Measurements from ENCODE around the gene RNASE7.

Gene RNASE7

DNA sequence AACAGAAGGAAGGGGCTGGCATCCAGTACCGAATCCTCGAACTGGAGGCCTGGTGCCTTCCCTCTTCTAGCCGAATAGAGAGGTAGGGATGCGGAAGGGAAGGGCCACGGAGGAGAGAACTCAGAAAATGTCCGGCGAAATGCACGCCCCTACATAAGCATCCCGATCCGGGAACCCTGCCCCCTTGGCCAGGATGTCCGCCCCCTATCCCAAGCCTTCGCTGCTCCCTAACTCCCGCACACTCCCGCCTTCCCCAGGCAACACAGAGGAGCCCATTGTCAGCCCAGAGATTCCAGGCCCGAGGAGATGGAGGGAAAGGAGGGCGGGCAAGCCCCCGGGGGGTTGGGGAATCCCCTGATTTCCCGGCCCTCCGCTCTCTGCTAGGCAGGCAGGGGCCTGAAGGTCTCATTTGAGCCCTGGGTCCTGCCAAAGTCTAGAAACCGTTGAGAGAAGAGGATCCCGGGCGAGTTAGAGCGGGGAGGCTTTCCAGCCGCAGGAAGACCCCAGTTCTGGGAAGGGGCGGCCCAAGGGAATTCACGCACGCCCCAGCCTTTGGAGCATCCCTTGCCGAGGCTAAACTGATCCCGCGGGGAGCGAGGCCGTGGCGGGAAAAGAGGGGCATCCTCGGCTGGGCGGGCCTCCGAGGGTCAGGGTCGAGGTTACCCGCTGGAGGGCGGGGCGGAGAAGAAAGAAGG, 27.4 kb downstream of the RNASE7 start:
- DNase-seq, result no peak

DNA sequence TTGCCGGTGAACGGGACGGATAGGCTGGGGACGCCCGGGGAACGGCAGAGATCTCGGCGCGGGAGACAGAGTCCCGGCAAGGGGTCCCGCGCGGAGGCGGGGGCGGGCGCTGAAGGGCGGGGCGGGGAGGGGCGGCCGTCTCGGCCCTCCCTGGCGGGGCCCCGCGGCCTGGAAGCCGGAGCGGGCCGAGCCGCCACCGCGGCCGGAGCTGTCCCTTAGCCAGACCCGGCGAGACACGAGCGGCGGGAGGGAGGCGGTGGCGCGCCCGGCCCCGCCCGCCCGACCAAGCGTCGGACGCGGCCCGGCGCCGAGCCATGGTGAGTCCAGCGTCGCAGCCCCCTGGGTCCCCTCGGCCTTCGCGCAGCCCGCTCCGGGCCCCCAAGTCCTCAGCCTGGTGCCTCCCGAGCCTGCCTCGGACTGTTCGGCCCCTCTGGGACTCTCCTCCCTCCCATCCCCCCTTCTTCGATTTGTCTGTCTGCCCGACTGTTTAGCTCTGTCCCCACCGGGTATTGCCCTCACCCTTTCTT, 28.0 kb downstream of the RNASE7 start, which contains the start of gene ARHGEF40:
Gene ARHGEF40, plus strand, starts transcription at position 222 of the 527 bp plus-strand sequence. Its CDS starts 93 bp downstream, at position 315.
- DNase-seq, result no peak

DNA sequence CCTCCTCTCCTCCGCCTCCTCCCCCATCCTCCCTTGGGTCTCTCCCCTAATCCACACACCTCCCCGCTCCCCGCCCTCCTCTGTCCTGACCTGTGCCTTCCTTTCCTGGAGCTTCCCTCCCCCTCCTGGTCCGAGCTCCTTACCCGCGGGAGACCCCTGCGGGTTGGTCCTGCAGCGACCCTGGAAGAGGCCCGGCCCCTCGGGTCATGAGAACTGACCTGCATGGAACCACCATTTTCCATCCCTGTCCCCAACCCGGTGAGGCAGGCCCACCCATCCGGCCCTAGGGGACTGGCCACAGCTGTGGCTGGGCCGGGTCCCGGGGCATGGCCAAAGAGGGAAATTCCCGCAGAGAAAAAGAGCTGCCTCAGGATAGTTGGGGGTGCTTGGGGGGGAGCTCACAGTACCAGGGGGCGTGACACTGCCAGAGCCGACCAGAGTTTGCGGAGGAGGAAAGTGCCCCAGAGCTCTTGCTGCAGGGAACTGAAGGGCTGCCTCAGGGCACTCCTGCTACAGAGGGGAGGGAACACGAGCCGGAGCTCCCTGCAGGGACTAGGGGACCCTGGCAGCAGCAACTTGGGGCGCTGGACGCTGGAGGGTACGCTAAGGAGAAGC, 28.6 kb downstream of the RNASE7 start:
- no peak for DNase-seq

DNA sequence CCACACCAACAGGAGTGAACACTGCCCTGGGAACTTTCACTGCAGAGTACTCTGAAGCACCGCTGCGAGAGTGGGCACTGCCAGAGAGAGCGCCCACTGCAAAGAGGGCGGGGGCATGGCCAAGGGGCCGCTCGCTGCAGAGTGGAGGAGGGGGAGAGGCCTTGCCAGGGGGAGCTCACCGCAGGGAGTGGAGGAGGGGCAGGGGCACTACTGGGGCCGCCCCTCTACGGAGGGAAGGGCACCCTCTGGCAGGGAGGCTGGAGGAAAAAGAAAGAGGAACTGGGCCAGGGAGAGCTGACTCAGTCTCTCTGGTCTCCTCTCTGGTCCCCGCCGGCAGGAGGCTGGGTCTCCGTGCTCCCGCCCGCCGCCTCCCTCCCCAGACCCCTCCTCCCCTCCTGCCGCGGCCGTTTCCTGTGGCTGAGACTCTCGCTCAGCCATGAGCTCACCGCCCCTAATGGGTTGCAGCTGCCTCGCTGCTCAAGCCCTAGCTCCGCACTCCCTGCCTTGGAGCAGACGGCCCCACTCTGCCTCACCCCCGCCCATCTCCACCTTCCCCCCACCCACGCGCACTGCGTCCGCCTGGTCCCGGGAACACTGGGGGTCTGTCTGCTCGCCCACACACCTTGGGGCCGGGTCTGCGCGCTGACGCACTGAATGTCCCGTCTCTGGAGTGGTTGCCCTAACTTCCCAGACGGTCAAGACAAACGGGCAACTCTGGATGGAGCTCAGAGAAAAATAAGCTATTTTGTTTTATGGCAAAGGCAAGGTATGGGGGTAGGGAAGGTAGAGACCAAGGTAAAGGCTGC, 29.3 kb downstream of the RNASE7 start:
- no peak for DNase-seq

DNA sequence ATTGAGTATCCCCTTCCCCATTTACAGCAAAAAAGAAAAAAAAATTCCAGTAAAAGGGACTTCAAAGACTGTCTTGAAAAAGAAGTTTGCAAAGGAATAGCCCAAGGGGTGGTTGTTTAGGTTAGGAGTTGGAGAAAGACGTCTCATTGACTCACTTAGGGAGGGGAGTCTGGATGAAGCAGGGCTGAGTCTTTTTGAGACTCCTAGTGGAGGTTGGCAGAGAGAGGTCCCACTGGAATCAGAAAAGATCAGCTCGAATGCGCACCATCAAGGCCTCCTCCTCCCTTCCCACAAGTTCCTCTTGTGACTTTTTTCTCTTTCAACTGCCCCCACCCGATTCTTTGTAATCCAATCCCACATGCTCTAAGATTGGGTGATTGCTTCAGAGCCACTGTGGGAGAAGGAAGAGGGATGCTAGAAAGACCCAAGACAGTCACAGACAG, 29.9 kb downstream of the RNASE7 start:
- DNase-seq, result no peak

DNA sequence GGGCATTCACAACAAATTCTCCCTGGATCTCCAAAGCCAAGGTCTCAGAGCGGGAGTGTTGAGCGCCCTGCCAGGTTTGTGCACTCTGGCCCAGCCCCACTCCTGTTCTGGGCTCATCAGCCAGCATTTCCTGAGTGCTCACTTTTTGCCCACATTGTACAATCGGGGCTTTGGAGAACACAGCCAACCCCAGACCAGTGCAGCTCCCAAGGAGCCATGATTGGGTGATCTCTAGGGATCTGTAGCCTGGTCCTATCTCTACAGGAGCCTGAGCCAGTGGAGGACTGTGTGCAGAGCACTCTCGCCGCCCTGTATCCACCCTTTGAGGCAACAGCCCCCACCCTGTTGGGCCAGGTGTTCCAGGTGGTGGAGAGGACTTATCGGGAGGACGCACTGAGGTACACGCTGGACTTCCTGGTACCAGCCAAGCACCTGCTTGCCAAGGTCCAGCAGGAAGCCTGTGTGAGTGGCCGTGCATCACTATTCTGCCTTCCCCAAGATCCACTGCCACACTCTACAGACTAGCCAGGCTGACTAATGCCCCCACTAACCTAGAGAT, 30.7 kb downstream of the RNASE7 start:
- DNase-seq, result no peak

DNA sequence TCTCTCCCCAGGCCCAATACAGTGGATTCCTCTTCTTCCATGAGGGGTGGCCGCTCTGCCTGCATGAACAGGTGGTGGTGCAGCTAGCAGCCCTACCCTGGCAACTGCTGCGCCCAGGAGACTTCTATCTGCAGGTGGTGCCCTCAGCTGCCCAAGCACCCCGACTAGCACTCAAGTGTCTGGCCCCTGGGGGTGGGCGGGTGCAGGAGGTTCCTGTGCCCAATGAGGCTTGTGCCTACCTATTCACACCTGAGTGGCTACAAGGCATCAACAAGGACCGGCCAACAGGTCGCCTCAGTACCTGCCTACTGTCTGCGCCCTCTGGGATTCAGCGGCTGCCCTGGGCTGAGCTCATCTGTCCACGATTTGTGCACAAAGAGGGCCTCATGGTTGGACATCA, 31.8 kb downstream of the RNASE7 start:
- no peak for DNase-seq

DNA sequence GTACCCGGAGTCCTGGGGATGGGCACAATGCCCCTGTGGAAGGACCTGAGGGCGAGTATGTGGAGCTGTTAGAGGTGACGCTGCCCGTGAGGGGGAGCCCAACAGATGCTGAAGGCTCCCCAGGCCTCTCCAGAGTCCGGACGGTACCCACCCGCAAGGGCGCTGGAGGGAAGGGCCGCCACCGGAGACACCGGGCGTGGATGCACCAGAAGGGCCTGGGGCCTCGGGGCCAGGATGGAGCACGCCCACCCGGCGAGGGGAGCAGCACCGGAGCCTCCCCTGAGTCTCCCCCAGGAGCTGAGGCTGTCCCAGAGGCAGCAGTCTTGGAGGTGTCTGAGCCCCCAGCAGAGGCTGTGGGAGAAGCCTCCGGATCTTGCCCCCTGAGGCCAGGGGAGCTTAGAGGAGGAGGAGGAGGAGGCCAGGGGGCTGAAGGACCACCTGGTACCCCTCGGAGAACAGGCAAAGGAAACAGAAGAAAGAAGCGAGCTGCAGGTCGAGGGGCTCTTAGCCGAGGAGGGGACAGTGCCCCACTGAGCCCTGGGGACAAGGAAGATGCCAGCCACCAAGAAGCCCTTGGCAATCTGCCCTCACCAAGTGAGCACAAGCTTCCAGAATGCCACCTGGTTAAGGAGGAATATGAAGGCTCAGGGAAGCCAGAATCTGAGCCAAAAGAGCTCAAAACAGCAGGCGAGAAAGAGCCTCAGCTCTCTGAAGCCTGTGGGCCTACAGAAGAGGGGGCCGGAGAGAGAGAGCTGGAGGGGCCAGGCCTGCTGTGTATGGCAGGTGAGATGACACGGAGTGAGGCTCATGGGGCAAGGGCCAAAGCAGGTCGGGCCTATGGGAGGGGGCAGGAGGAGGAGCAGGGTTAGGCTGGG, 32.5 kb downstream of the RNASE7 start:
- no peak for DNase-seq

DNA sequence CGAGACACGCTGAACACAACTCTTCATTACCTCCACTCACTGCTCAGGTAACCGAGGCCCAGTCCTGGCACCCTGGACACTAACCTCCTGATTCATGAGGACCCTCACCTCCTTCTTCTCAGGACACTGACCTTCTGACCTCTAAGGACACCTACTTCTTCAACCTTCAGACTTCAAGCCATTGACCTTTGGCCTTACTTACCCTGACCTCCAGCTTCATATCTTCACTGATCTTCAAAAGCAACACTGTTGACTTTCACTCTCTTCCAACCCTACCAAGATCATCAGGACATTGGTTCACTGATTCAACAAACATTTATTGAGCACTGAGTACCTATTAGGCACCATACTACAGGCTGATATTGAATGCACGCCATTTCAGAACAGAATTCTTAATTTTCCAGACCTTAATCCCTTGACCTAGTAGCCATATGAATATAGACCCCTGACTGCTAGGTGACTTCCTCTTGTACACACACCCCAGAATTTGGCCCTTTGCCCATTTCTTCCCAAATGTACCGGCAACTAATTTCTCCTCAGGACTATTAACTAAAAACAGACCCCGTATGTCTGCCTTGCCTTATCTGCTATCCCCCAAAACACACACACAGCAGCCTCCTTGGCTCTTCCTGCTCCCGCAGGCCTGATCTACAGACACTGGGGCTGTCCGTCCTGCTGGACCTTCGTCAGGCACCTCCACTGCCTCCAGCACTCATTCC, 33.7 kb downstream of the RNASE7 start:
- no peak for DNase-seq

DNA sequence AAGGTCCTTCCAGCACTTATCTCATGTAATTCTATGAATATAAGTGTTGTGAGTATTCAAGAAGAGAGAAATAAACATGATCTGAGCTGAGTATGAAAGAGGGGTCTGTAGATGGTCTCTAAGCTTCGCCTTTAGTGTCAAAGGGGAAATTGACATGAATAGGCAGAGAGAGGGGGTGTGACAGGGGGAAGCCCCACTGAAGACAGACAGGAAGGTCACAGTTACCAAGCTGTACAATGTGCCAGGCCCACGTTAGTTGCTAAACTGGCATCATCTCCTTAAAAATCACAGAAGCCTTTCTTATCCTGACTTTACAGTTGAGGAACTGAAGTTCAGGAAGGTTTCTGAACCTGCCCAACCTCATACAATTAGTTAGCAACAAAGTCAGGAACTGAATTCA, 35.5 kb downstream of the RNASE7 start:
- no peak for DNase-seq

DNA sequence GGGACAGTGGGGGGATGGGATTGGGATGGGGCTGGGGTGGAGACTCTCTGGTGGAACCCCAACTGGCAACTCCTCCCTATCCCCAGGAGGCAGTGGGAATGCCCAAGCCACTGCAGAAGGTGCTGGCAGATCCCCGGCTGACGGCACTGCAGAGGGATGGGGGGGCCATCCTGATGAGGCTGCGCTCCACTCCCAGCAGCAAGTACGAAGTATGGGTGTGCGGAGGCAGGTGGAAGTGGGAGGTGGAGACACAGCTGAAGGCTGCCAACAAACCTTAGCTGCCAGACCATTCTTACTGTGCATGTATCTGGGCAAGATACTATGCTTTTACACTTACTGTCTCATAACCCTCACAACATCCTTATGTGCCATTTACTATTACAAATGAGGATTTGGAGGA, 36.1 kb downstream of the RNASE7 start:
- no peak for DNase-seq

DNA sequence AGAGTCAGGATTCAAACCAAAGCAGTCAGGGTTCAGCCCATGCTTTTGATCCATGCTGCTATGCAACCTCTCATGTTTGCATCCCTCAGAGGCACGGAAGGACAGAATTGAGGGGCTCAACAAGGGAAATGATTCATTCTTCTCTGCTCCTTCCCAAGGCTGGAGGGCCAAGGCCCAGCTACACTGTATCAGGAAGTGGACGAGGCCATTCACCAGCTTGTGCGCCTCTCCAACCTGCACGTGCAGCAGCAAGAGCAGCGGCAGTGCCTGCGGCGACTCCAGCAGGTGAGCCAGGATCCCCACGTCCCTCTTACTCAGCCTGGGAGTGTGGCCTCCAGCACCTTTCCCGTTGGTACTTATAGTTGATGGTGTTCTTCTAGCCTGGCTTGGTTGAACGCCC, 36.6 kb downstream of the RNASE7 start:
- DNase-seq, result no peak

DNA sequence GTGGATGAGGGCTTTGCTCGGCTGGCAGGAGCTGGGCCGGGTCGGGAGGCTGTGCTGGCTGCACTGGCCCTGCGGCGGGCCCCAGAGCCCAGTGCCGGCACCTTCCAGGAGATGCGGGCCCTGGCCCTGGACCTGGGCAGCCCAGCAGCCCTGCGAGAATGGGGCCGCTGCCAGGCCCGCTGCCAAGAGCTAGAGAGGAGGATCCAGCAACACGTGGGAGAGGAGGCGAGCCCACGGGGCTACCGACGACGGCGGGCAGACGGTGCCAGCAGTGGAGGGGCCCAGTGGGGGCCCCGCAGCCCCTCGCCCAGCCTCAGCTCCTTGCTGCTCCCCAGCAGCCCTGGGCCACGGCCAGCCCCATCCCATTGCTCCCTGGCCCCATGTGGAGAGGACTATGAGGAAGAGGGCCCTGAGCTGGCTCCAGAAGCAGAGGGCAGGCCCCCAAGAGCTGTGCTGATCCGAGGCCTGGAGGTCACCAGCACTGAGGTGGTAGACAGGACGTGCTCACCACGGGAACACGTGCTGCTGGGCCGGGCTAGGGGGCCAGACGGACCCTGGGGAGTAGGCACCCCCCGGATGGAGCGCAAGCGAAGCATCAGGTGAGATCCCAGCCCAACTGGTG, 39.5 kb downstream of the RNASE7 start:
- no peak for DNase-seq

DNA sequence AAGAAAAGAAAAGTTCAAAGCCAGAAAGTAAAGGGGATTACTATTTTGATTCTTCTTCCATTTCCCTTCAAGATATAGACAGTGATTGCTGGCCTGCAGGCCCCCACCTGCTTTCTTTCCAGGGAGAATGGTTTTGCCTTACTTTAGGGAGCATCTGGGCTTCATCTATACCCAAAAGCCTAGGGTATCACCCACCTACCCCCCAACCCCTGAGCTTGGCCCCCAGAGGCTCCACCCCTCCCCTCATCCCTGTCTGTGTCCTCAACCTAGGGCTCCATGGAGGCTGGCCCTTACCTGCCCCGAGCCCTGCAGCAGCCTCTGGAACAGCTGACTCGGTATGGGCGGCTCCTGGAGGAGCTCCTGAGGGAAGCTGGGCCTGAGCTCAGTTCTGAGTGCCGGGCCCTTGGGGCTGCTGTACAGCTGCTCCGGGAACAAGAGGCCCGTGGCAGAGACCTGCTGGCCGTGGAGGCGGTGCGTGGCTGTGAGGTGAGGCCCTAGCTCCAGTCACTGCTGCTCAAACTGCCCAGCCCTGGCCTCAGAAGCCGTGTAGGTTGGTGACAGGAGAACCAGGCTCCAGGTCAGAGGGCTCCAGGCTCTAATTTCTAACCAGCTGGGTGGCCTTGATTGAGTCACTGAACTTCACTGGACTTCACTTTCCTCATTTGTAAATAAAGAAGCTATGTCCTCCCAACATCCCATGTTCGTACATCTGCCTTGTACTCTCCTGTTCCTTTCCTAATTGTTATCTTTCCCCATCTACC, 41.6 kb downstream of the RNASE7 start:
- DNase-seq, result no peak

DNA sequence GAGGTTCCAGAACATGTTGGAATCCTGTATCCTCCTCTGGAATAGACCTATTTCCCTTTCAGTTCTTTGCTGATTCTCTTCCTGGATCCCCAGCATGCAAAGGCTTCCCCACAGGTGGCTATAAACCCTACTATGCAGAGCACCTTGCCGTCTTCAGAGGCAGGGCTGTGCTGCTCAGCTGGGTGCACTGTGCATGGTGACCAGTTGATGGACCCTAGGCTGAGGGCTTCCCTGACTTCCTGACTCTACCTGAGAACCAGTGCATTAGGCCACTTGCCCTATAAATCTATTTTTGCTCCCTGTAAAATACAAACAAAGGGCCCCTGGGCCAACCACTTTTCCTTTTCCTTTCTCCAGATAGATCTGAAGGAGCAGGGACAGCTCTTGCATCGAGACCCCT, 42.2 kb downstream of the RNASE7 start:
- no peak for DNase-seq

DNA sequence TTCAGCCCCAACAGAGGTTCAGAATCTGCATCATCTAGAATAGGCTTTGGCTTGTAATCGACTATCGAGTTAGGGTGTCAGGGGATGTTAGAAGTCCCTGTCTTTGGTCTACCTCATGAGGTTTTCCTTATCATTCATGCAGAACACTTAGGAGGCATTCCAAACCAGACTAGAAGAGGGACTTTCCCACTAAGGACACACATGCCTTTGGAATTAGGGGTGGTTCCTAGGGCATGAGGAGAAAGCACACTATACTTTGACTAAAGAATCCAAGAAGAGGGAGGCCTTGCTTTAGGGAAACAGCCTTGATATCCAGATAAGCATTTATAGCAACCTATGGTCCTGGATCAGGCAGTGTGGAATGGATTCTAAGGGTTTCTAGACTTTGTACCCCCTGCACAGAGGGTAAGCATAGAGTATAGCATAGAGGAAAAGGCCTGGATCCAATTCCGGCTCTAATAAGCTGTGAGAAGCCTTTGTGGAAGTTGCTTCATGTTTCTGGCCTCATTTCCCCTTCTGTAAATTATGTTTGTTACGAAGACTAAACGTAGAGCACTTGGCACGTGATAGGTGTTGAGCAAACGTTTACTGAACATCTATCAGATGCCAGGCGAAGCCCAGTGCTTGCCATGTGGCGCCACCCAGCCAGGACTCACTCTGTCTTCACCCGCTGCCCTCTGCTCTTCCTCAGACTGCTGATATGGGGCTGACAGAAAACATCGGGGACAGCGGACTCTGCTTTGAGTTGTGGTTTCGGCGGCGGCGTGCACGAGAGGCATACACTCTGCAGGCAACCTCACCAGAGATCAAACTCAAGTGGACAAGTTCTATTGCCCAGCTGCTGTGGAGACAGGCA, 43.1 kb downstream of the RNASE7 start:
- DNase-seq, result no peak

DNA sequence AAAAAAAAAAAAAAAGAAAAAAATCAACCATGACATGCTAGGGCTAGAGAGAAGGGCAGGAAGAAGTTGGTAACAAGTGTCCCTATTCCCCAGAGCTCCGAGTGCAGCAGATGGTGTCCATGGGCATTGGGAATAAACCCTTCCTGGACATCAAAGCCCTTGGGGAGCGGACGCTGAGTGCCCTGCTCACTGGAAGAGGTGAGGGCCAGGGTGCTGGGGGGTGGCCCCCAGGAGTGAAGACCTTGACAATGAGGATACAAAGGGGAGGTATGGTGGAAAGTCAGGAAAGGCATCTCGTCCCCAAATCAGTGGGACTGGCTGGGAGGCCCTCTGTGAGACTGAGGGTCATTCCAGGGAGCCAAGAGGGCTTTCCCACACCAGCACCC, 44.7 kb downstream of the RNASE7 start:
- no peak for DNase-seq

DNA sequence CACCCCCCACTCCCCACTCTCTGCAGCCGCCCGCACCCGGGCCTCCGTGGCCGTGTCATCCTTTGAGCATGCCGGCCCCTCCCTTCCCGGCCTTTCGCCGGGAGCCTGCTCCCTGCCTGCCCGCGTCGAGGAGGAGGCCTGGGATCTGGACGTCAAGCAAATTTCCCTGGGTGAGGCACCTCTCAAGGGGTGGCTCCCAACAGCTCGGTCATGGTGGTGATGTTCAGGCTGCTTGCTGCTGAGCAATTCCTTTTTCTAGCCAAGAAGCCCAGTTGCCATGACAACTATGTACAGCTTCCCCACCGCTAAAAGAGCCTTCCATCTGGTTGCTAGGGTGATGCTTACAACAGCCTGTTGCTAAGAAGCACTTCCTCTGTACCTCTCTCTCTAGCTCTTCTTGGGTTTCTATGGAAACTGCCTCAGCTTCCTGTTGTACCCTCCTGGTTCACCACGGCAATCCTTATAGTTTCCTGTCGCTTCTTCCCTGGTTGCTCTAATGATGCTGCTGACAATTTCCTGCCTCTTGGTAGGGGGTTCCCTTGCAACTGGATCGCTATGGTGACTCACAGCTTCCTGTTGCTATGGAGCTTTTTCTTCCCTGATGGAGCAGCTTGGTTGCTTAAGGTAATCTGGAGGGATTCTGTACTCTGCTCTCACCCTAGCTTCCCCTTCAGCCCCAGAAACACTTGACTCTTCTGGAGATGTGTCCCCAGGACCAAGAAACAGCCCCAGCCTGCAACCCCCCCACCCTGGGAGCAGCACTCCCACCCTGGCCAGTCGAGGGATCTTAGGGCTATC, 45.3 kb downstream of the RNASE7 start:
- DNase-seq, result no peak

DNA sequence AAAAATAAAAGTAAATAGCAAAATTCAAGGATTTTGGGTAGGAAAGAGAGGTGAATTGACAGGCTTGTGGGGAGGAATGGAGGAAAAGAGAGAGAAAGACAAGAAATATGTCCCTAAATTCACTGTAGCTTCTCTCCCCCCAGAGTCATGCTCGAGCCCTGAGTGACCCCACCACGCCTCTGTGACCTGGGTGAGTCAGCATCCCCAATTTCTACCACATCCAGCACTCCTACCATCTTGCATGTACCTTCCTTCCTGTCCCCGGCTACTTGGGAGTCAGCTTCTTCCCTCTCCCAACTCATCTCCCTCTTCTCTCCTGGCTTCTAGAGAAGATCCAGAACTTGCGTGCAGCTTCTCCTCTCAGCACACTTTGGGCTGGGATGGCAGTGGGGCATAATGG, 46.5 kb downstream of the RNASE7 start:
- no peak for DNase-seq

All from activated naive CD4-positive, alpha-beta T cell treated with anti-CD3 and anti-CD28 coated beads, Interleukin-2, amount 50 U/mL, for 16 hours (primary cell).